ENCODE measurements around the gene DHX36.

GRCh38 chr3:154307363-154307762 is 16.9 kb downstream of the DHX36 start:
- TF ChIP-seq CTCF (IDR thresholded peaks at IDR 0.05; ENCODE audit: insufficient read depth, low read length, poor library complexity, severe bottlenecking) (no peak), EZH2phosphoT487 (conservative IDR thresholded peaks at IDR 0.05; ENCODE audit: low read length) (no peak)
